CD4-positive, alpha-beta T cell (primary cell): ENCODE results near the gene TEX48. TPM values are rescaled to one million over a fixed set of nuclear protein-coding genes. Genes with fewer than 3 reads are reported as not detected.
A peak's percentile ranks its signal among the peaks of the same experiment; 100 is the strongest.

ENCODE experiments used
- ATAC-seq: fragments of 200-7000 bp; cut with Tn5 transposase; one replicate; pipeline ENCODE4 v1.10.0; 2022; ENCODE audit warnings: mild to moderate bottlenecking; ENCODE audit not compliant: poor library complexity
- CTCF ChIA-PET: fragments of 350-600 bp; sonication (Branson Sonifier 250); formaldehyde crosslinking; loops from one replicate; lab custom pipeline; 2021; ENCODE audit warnings: antibody characterized with exemption, inconsistent platforms; lab: Charles Lee
- POLR2A ChIA-PET: fragments of 350-600 bp; sonication (Branson Sonifier 250); formaldehyde crosslinking; loops from one replicate; lab custom pipeline; 2021; ENCODE audit warnings: antibody characterized with exemption, inconsistent platforms; lab: Charles Lee
- DNase-seq, 14 experiments: peaks; one replicate each; pipeline ENCODE4 v3.0.0-alpha.2; 2013 to 2020; ENCODE audit warnings: mixed read lengths in 2 of 14
- H3K27ac ChIP-seq, 2 donors: one replicate each; pipeline versions ENCODE4 v1.5.1 to v1.7.0; 2013; ENCODE audit warnings: low read length in 2 of 2, low read depth in 1 of 2, mild to moderate bottlenecking in 1 of 2
- H3K27me3 ChIP-seq, 2 experiments: 1 replicate in 1 of 2; 2 replicates in 1 of 2; pipeline versions ENCODE4 v1.6.1 to v1.7.0; 2013; ENCODE audit warnings: low read length in 2 of 2, control low read depth in 1 of 2, mild to moderate bottlenecking in 1 of 2, moderate library complexity in 1 of 2; ENCODE audit not compliant: insufficient read depth in 2 of 2, control insufficient read depth in 1 of 2
- H3K36me3 ChIP-seq: one replicate; pipeline ENCODE4 v1.6.1; 2013; ENCODE audit warnings: low read length, control low read depth; ENCODE audit not compliant: insufficient read depth
- H3K4me1 ChIP-seq: one replicate; pipeline ENCODE4 v1.6.1; 2013; ENCODE audit warnings: low read length, control low read depth; ENCODE audit not compliant: insufficient read depth
- H3K4me3 ChIP-seq: one replicate; pipeline ENCODE4 v1.5.1; 2013; ENCODE audit warnings: mild to moderate bottlenecking, low read length, moderate library complexity
- H3K9me3 ChIP-seq, 2 experiments: 1 replicate in 1 of 2; 2 replicates in 1 of 2; pipeline versions ENCODE4 v1.6.1 to v1.7.0; 2013; ENCODE audit warnings: low read length in 2 of 2, mild to moderate bottlenecking in 2 of 2, control low read depth in 1 of 2, moderate library complexity in 1 of 2; ENCODE audit not compliant: control insufficient read depth in 1 of 2, insufficient read depth in 1 of 2
- H3K27ac Mint-ChIP-seq: one replicate; pipeline ENCODE4 v1.8.0; 2020; ENCODE audit warnings: mixed read lengths
- H3K27me3 Mint-ChIP-seq: one replicate; pipeline ENCODE4 v1.8.0; 2021; ENCODE audit warnings: mixed read lengths
- H3K36me3 Mint-ChIP-seq: one replicate; pipeline ENCODE4 v1.8.0; 2021; ENCODE audit warnings: low read depth, mixed read lengths
- H3K4me1 Mint-ChIP-seq: one replicate; pipeline ENCODE4 v1.8.0; 2021; ENCODE audit warnings: low read depth, mixed read lengths
- H3K4me3 Mint-ChIP-seq: one replicate; pipeline ENCODE4 v1.8.0; 2020; ENCODE audit warnings: mild to moderate bottlenecking, mixed read lengths
- H3K9me3 Mint-ChIP-seq: one replicate; pipeline ENCODE4 v1.8.0; 2020; ENCODE audit warnings: mixed read lengths
- intact Hi-C, 2 experiments: fragments of 100-400 bp; cut with DNase I in 1 of 2; cut with micrococcal nuclease in 1 of 2; formaldehyde crosslinking; loops; one replicate each; pipeline versions ENCODE4 v1.15.1 to v1.9.0; 2023 to 2025; cut with DNase I, micrococcal nuclease
- total RNA-seq, 174 experiments: library from RNA in 2 of 174; stranded (reverse) in 2 of 174; gene quantifications; one replicate each; pipeline ENCODE4 v1.2.3 and lab custom pipeline; 2021 to 2026
- TF ChIP-seq, protein P1 (sequence below): fragments of 200-600 bp; IDR thresholded peaks from one replicate; pipeline ENCODE4 v1.8.0; 2022; ENCODE audit warnings: antibody characterized with exemption, mild to moderate bottlenecking

Gene TEX48
- total RNA-seq, 2 experiments from 2014 or later, result not detected

DNA sequence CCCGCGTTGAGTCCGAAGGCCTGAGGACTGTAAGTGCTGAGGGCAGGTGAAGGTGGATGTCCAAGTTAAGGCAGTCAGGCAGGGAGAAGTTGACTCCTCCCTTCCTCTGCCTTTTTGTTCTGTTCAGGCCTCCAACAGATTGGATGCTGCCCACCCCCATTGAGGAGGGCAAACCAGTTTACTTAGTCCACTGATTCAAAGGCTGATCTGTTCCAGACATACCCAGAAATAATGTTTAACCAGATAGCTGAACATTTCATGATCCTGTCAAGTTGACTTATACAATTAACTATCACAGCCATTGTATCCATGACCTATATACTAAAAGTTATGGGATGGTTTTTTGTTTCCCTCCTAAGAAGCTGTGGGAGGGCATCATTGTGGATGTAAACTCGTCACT is 8.3 kb upstream of the TEX48 start:
- Histone ChIP-seq H3K4me1 (peaks cover 23% of the 10 kb centered on the region), H3K27ac (peak overlapping the region in 1 of 2 donors; percentile 69), H3K27me3 (no peaks in the 10 kb centered on the region), H3K9me3 (no peaks in the 10 kb centered on the region), H3K4me3 (no peak overlapping the region), H3K36me3 (no peaks in the 10 kb centered on the region)
- H3K27me3 Mint-ChIP-seq, result no peaks in the 10 kb centered on the region
- POLR2A ChIA-PET, result interaction anchor here (0.9 to 1.6 kb wide), 2 partner anchors 16 to 240 kb away, joined by 3 to 5 read pairs; partner anchors contain the start of gene TNFSF8
- no peak for ATAC-seq
- no peak overlapping the region for H3K27ac Mint-ChIP-seq
- peaks cover 20% of the 10 kb centered on the region for H3K4me1 Mint-ChIP-seq
- CTCF ChIA-PET, result interaction anchor here (1.6 to 1.7 kb wide), 2 partner anchors 9 to 285 kb away, joined by 5 to 7 read pairs; partner anchors contain the start of gene TEX48
- no peak for DNase-seq
- no peaks in the 10 kb centered on the region for H3K9me3 Mint-ChIP-seq
- TF ChIP-seq, protein P1, sequence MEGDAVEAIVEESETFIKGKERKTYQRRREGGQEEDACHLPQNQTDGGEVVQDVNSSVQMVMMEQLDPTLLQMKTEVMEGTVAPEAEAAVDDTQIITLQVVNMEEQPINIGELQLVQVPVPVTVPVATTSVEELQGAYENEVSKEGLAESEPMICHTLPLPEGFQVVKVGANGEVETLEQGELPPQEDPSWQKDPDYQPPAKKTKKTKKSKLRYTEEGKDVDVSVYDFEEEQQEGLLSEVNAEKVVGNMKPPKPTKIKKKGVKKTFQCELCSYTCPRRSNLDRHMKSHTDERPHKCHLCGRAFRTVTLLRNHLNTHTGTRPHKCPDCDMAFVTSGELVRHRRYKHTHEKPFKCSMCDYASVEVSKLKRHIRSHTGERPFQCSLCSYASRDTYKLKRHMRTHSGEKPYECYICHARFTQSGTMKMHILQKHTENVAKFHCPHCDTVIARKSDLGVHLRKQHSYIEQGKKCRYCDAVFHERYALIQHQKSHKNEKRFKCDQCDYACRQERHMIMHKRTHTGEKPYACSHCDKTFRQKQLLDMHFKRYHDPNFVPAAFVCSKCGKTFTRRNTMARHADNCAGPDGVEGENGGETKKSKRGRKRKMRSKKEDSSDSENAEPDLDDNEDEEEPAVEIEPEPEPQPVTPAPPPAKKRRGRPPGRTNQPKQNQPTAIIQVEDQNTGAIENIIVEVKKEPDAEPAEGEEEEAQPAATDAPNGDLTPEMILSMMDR, result no peak
- H3K4me3 Mint-ChIP-seq, result no peak overlapping the region
- H3K36me3 Mint-ChIP-seq, result no peaks in the 10 kb centered on the region
- intact Hi-C loops, result loop anchor here in 1 of 2 experiments (2.0 kb wide), 1 partner anchor 38 kb away; no protein-coding TSS in a partner anchor

DNA sequence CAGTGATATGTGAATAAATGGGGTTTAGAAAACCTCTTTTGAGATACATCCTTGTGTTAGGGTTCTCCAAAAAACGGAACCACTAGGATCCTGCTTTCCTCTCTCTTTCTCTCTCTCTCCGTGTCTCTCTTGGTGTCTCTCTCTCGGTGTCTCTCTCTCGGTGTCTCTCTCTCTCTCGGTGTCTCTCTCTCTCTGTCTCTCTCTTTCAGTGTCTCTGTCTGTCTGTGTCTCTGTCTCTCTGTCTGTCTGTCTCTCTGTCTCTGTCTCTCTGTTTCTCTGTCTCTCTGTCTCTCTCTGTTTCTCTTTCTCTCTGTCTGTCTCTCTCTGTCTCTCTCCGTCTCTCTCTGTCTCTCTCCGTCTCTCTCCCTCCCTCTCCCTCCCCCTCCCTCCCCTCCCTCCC is 7.8 kb upstream of the TEX48 start:
- DNase-seq (no peak), ATAC-seq (no peak)
- H3K36me3 ChIP-seq, result no peaks in the 10 kb centered on the region
- intact Hi-C loops, result loop anchor here in 1 of 2 experiments (2.0 to 10.0 kb wide), 2 partner anchors 39 to 1805 kb away; no protein-coding TSS in a partner anchor
- peaks cover 20% of the 10 kb centered on the region for H3K4me1 Mint-ChIP-seq
- H3K4me3 ChIP-seq, result no peak overlapping the region
- no peaks in the 10 kb centered on the region for H3K27me3 ChIP-seq
- no peaks in the 10 kb centered on the region for H3K36me3 Mint-ChIP-seq
- no peaks in the 10 kb centered on the region for H3K9me3 Mint-ChIP-seq
- TF ChIP-seq, protein P1, result no peak
- ChIA-PET CTCF (no interaction called here), POLR2A (interaction anchor here (1.6 kb wide), 1 partner anchor 240 kb away, joined by 5 read pairs; the partner anchor contains the start of gene TNFSF8)
- H3K4me1 ChIP-seq, result peaks cover 23% of the 10 kb centered on the region
- no peak overlapping the region for H3K27ac ChIP-seq
- H3K27ac Mint-ChIP-seq, result no peak overlapping the region
- no peak overlapping the region for H3K4me3 Mint-ChIP-seq
- no peaks in the 10 kb centered on the region for H3K9me3 ChIP-seq
- no peaks in the 10 kb centered on the region for H3K27me3 Mint-ChIP-seq

GRCh38 chr9:114688909-114689610 is 7.1 kb upstream of the TEX48 start:
- ChIA-PET POLR2A (no interaction called here), CTCF (no interaction called here)
- no peak overlapping the region for H3K27ac ChIP-seq
- intact Hi-C loops, result loop anchor here in 1 of 2 experiments (10.0 kb wide), 1 partner anchor 1806 kb away; no protein-coding TSS in a partner anchor
- no peaks in the 10 kb centered on the region for H3K36me3 Mint-ChIP-seq
- no peak overlapping the region for H3K27ac Mint-ChIP-seq
- DNase-seq, result no peak
- no peak overlapping the region for H3K4me3 Mint-ChIP-seq
- H3K9me3 Mint-ChIP-seq, result no peaks in the 10 kb centered on the region
- TF ChIP-seq, protein P1, result no peak
- ATAC-seq, result no peak
- H3K27me3 ChIP-seq, result no peaks in the 10 kb centered on the region
- no peaks in the 10 kb centered on the region for H3K9me3 ChIP-seq
- H3K36me3 ChIP-seq, result no peaks in the 10 kb centered on the region
- H3K4me1 Mint-ChIP-seq, result peaks cover 20% of the 10 kb centered on the region
- H3K27me3 Mint-ChIP-seq, result no peaks in the 10 kb centered on the region
- no peak overlapping the region for H3K4me3 ChIP-seq
- H3K4me1 ChIP-seq, result peaks cover 23% of the 10 kb centered on the region
